NCI-H460 (cell line): Measurements from ENCODE around the gene LEP. TPM values are rescaled to one million over a fixed set of nuclear protein-coding genes. Genes with fewer than 3 reads are reported as not detected.

Experiments
- DNase-seq: peaks from one replicate; pipeline ENCODE4 v3.0.0-alpha.2; 2016; ENCODE audit warnings: low read depth; ENCODE audit errors: extremely low read depth
- total RNA-seq: library from RNA; depleted of rRNA; stranded (reverse); fragments of >200 nt; shearing (Covaris generic); gene quantifications from 2 replicates; pipeline ENCODE4 v1.2.3, GENCODE V29; 2014

Gene LEP
- total RNA-seq, 1 experiment from 2014 or later = not detected

- no peak for DNase-seq
These were observed 2.2 kb downstream of the LEP start for GRCh38 chr7:128243273-128243672.

GRCh38 chr7:128244861-128245260, 3.8 kb downstream of the LEP start:
- no peak for DNase-seq

GRCh38 chr7:128247108-128247507, 6.0 kb downstream of the LEP start:
- no peak for DNase-seq

GRCh38 chr7:128247640-128248194, 6.6 kb downstream of the LEP start:
- peak; percentile 24 for DNase-seq

- DNase-seq = no peak
These were observed 10.3 kb downstream of the LEP start for GRCh38 chr7:128251337-128251736.

- DNase-seq = no peak
These were observed 12.6 kb downstream of the LEP start for GRCh38 chr7:128253701-128254100.

- no peak for DNase-seq
These were observed 13.4 kb downstream of the LEP start for GRCh38 chr7:128254470-128254869.

GRCh38 chr7:128255271-128255670, 14.2 kb downstream of the LEP start:
- no peak for DNase-seq

GRCh38 chr7:128257458-128257857, 16.4 kb downstream of the LEP start:
- no peak for DNase-seq

GRCh38 chr7:128259131-128260061, 18.3 kb downstream of the LEP start:
- no peak for DNase-seq

- DNase-seq = no peak
These were observed 19.2 kb downstream of the LEP start for GRCh38 chr7:128260069-128260795.

- DNase-seq = no peak
These were observed 21.4 kb downstream of the LEP start for GRCh38 chr7:128262273-128263028.

GRCh38 chr7:128263420-128263819, 22.3 kb downstream of the LEP start:
- DNase-seq = no peak

- DNase-seq = no peak
These were observed 23.4 kb downstream of the LEP start for GRCh38 chr7:128264477-128264876.

GRCh38 chr7:128265156-128265905, 24.3 kb downstream of the LEP start:
- no peak for DNase-seq

- DNase-seq = no peak
These were observed 24.8 kb downstream of the LEP start for GRCh38 chr7:128265906-128266300.

GRCh38 chr7:128266529-128266882, 25.4 kb downstream of the LEP start:
- no peak for DNase-seq

- DNase-seq = peak; percentile 63
These were observed 26.0 kb downstream of the LEP start for GRCh38 chr7:128266883-128267594.

GRCh38 chr7:128267595-128267924, 26.5 kb downstream of the LEP start:
- no peak for DNase-seq

GRCh38 chr7:128268233-128268632, 27.2 kb downstream of the LEP start:
- no peak for DNase-seq
